ENCODE results near the gene MAN1B1. TPM values are rescaled to one million over a fixed set of nuclear protein-coding genes. Genes with fewer than 3 reads are reported as not detected.
A peak's percentile ranks its signal among the peaks of the same experiment; 100 is the strongest.

The MAN1B1 gene
- polyA plus RNA-seq, 3 donors from 2014 or later, result 59.7 to 71.8 (median 66.1) TPM

- Mint-ChIP-seq H3K9me3 (no peaks in the 10 kb centered on the region), H3K4me3 (peak overlapping the region in 4 of 5 donors; percentile 30 to 56 (median 48)), H3K27me3 (ENCODE audit: low read depth in 3 of 3) (no peaks in the 10 kb centered on the region), H3K27ac (no peak overlapping the region), H3K36me3 (no peaks in the 10 kb centered on the region), H3K4me1 (peaks cover 0 to 3% of the 10 kb centered on the region in 2 donors)
- no peak for DNase-seq
These were observed 7.9 kb upstream of the MAN1B1 start for GRCh38 chr9:137078701-137079400.

- Mint-ChIP-seq H3K4me3 (peak overlapping the region in 3 of 5 donors; percentile 32 to 44 (median 38)), H3K9me3 (no peaks in the 10 kb centered on the region), H3K27ac (peak overlapping the region in 1 of 6 donors; percentile 50), H3K4me1 (peaks cover 0 to 3% of the 10 kb centered on the region in 2 donors), H3K36me3 (no peaks in the 10 kb centered on the region), H3K27me3 (ENCODE audit: low read depth in 3 of 3) (no peaks in the 10 kb centered on the region)
- DNase-seq, result no peak
These were observed 7.4 kb upstream of the MAN1B1 start for GRCh38 chr9:137079401-137079787.

GRCh38 chr9:137080260-137081122 lies 6.3 kb upstream of the MAN1B1 start:
- H3K27me3 Mint-ChIP-seq (ENCODE audit: low read depth in 3 of 3), result peaks cover 0 to 2% (median 0%) of the 10 kb centered on the region in 3 donors
- H3K27ac Mint-ChIP-seq, result no peak overlapping the region
- no peaks in the 10 kb centered on the region for H3K36me3 Mint-ChIP-seq
- peaks cover 2 to 4% of the 10 kb centered on the region in 2 donors for H3K4me1 Mint-ChIP-seq
- no peak for DNase-seq
- H3K4me3 Mint-ChIP-seq, result peak overlapping the region in 1 of 5 donors; percentile 38
- H3K9me3 Mint-ChIP-seq, result no peaks in the 10 kb centered on the region

- H3K9me3 Mint-ChIP-seq, result no peaks in the 10 kb centered on the region
- no peak for DNase-seq
- H3K36me3 Mint-ChIP-seq, result no peaks in the 10 kb centered on the region
- H3K27ac Mint-ChIP-seq, result no peak overlapping the region
- H3K4me1 Mint-ChIP-seq, result peaks cover 8 to 10% of the 10 kb centered on the region in 2 donors
- H3K27me3 Mint-ChIP-seq (ENCODE audit: low read depth in 3 of 3), result peaks cover 4 to 5% (median 4%) of the 10 kb centered on the region in 3 donors
- H3K4me3 Mint-ChIP-seq, result no peak overlapping the region
These were observed 4.4 kb upstream of the MAN1B1 start for GRCh38 chr9:137082222-137082924.

- Mint-ChIP-seq H3K27me3 (ENCODE audit: low read depth in 3 of 3) (peaks cover 4 to 5% (median 4%) of the 10 kb centered on the region in 3 donors), H3K4me1 (peaks cover 13 to 15% of the 10 kb centered on the region in 2 donors), H3K9me3 (no peaks in the 10 kb centered on the region), H3K36me3 (no peaks in the 10 kb centered on the region), H3K4me3 (no peak overlapping the region), H3K27ac (no peak overlapping the region)
- no peak for DNase-seq
These were observed 3.9 kb upstream of the MAN1B1 start for GRCh38 chr9:137082925-137083290.

- H3K36me3 Mint-ChIP-seq, result no peaks in the 10 kb centered on the region
- H3K27me3 Mint-ChIP-seq (ENCODE audit: low read depth in 3 of 3), result peaks cover 4 to 5% (median 5%) of the 10 kb centered on the region in 3 donors
- H3K4me1 Mint-ChIP-seq, result peaks cover 17 to 21% of the 10 kb centered on the region in 2 donors
- no peak overlapping the region for H3K27ac Mint-ChIP-seq
- no peaks in the 10 kb centered on the region for H3K9me3 Mint-ChIP-seq
- no peak for DNase-seq
- no peak overlapping the region for H3K4me3 Mint-ChIP-seq
These were observed 3.3 kb upstream of the MAN1B1 start for GRCh38 chr9:137083394-137084004.

- H3K27ac Mint-ChIP-seq, result no peak overlapping the region
- no peak overlapping the region for H3K4me3 Mint-ChIP-seq
- H3K27me3 Mint-ChIP-seq (ENCODE audit: low read depth in 3 of 3), result peaks cover 4 to 8% (median 5%) of the 10 kb centered on the region in 3 donors
- H3K4me1 Mint-ChIP-seq, result peaks cover 22 to 27% of the 10 kb centered on the region in 2 donors
- peaks cover 0 to 4% (median 4%) of the 10 kb centered on the region in 3 donors for H3K36me3 Mint-ChIP-seq
- H3K9me3 Mint-ChIP-seq, result no peaks in the 10 kb centered on the region
- DNase-seq, result no peak
These were observed 2.3 kb upstream of the MAN1B1 start for GRCh38 chr9:137084526-137084925.

- peaks cover 4 to 8% (median 5%) of the 10 kb centered on the region in 3 donors for H3K27me3 Mint-ChIP-seq (ENCODE audit: low read depth in 3 of 3)
- no peaks in the 10 kb centered on the region for H3K9me3 Mint-ChIP-seq
- H3K4me1 Mint-ChIP-seq, result peaks cover 19 to 28% of the 10 kb centered on the region in 2 donors
- H3K27ac Mint-ChIP-seq, result peak overlapping the region; percentile 87 to 94 (median 93)
- DNase-seq, result peak in 1 of 3 donors; percentile 28
- peaks cover 0 to 5% (median 4%) of the 10 kb centered on the region in 3 donors for H3K36me3 Mint-ChIP-seq
- peak overlapping the region; percentile 84 to 91 (median 89) for H3K4me3 Mint-ChIP-seq
These were observed 760 bp upstream of the MAN1B1 start for GRCh38 chr9:137085920-137086530.

- DNase-seq, result no peak
- peaks cover 4 to 8% (median 5%) of the 10 kb centered on the region in 3 donors for H3K27me3 Mint-ChIP-seq (ENCODE audit: low read depth in 3 of 3)
- H3K4me3 Mint-ChIP-seq, result peak overlapping the region; percentile 85 to 89 (median 87)
- peaks cover 0 to 8% (median 5%) of the 10 kb centered on the region in 3 donors for H3K36me3 Mint-ChIP-seq
- no peaks in the 10 kb centered on the region for H3K9me3 Mint-ChIP-seq
- H3K4me1 Mint-ChIP-seq, result peaks cover 19 to 28% of the 10 kb centered on the region in 2 donors
- H3K27ac Mint-ChIP-seq, result peak overlapping the region; percentile 43 to 96 (median 90)
These were observed 682 bp downstream of the MAN1B1 start for GRCh38 chr9:137087409-137087925.

- H3K27ac Mint-ChIP-seq, result peak overlapping the region; percentile 43 to 96 (median 90)
- peaks cover 4 to 8% (median 5%) of the 10 kb centered on the region in 3 donors for H3K27me3 Mint-ChIP-seq (ENCODE audit: low read depth in 3 of 3)
- no peaks in the 10 kb centered on the region for H3K9me3 Mint-ChIP-seq
- H3K4me3 Mint-ChIP-seq, result peak overlapping the region; percentile 85 to 89 (median 87)
- no peak for DNase-seq
- H3K4me1 Mint-ChIP-seq, result peaks cover 19 to 28% of the 10 kb centered on the region in 2 donors
- peaks cover 0 to 10% (median 7%) of the 10 kb centered on the region in 3 donors for H3K36me3 Mint-ChIP-seq
These were observed 1.3 kb downstream of the MAN1B1 start for GRCh38 chr9:137088121-137088520.

GRCh38 chr9:137089232-137089947 lies 2.6 kb downstream of the MAN1B1 start:
- DNase-seq, result no peak
- Mint-ChIP-seq H3K9me3 (no peaks in the 10 kb centered on the region), H3K4me1 (peaks cover 21 to 28% of the 10 kb centered on the region in 2 donors), H3K36me3 (peaks cover 0 to 10% (median 10%) of the 10 kb centered on the region in 3 donors), H3K4me3 (peak overlapping the region in 2 of 5 donors; percentile 10 to 20), H3K27ac (peak overlapping the region in 4 of 6 donors; percentile 53 to 90 (median 76)), H3K27me3 (ENCODE audit: low read depth in 3 of 3) (peaks cover 4 to 8% (median 5%) of the 10 kb centered on the region in 3 donors)

Measured in immature natural killer cell (primary cell).